Measurements from ENCODE around the gene NIM1K.
"Not testable (repeated sequence)": the region's sequence is repeated elsewhere in the genome, so short reads cannot be mapped to it uniquely, and the experiment has no call there.

The NIM1K gene

GRCh38 chr5:43197535-43197934, 5.5 kb downstream of the NIM1K start:
- TF ChIP-seq CTCF (IDR thresholded peaks at IDR 0.05), result no peak
- DNase-seq, result no peak
- no peaks in the 10 kb centered on the region for H3K9me3 ChIP-seq
- intact Hi-C loops (cut with DNase I; ENCODE audit: low total_unique reads), result no loop called here
- no peak overlapping the region for H3K4me3 ChIP-seq
- peaks cover 0 to 16% (median 12%) of the 10 kb centered on the region in 4 donors for H3K4me1 ChIP-seq
- no peaks in the 10 kb centered on the region for H3K27me3 ChIP-seq
- H3K36me3 ChIP-seq, result no peaks in the 10 kb centered on the region
- no peak overlapping the region for H3K27ac ChIP-seq

- intact Hi-C loops (cut with DNase I; ENCODE audit: low total_unique reads); H3K4me3 ChIP-seq; H3K4me1 ChIP-seq; DNase-seq; H3K36me3 ChIP-seq; H3K27me3 ChIP-seq; H3K9me3 ChIP-seq; H3K27ac ChIP-seq: not testable (repeated sequence)
Measured at GRCh38 chr5:43201442-43201841, 9.4 kb downstream of the NIM1K start.

- H3K36me3 ChIP-seq, result no peaks in the 10 kb centered on the region
- no peak overlapping the region for H3K27ac ChIP-seq
- H3K9me3 ChIP-seq, result no peaks in the 10 kb centered on the region
- intact Hi-C loops (cut with DNase I; ENCODE audit: low total_unique reads), result no loop called here
- DNase-seq, result no peak
- H3K27me3 ChIP-seq, result no peaks in the 10 kb centered on the region
- H3K4me3 ChIP-seq, result no peak overlapping the region
- TF ChIP-seq CTCF (IDR thresholded peaks at IDR 0.05), result no peak
- no peaks in the 10 kb centered on the region for H3K4me1 ChIP-seq
Measured at GRCh38 chr5:43202380-43202779, 10.4 kb downstream of the NIM1K start.

- no peaks in the 10 kb centered on the region for H3K9me3 ChIP-seq
- no peak overlapping the region for H3K27ac ChIP-seq
- H3K27me3 ChIP-seq, result no peaks in the 10 kb centered on the region
- no peak for DNase-seq
- no peak overlapping the region for H3K4me3 ChIP-seq
- H3K36me3 ChIP-seq, result no peaks in the 10 kb centered on the region
- no peak for TF ChIP-seq CTCF (IDR thresholded peaks at IDR 0.05)
- H3K4me1 ChIP-seq, result no peaks in the 10 kb centered on the region
- intact Hi-C loops (cut with DNase I; ENCODE audit: low total_unique reads), result no loop called here
Measured at GRCh38 chr5:43203373-43203772, 11.3 kb downstream of the NIM1K start.

GRCh38 chr5:43204958-43205357, 12.9 kb downstream of the NIM1K start:
- no peak for TF ChIP-seq CTCF (IDR thresholded peaks at IDR 0.05)
- no peaks in the 10 kb centered on the region for H3K36me3 ChIP-seq
- no peak overlapping the region for H3K27ac ChIP-seq
- H3K27me3 ChIP-seq, result peaks cover 0 to 2% of the 10 kb centered on the region in 2 donors
- H3K4me3 ChIP-seq, result no peak overlapping the region
- no peaks in the 10 kb centered on the region for H3K4me1 ChIP-seq
- no peak for DNase-seq
- intact Hi-C loops (cut with DNase I; ENCODE audit: low total_unique reads), result no loop called here
- H3K9me3 ChIP-seq, result no peaks in the 10 kb centered on the region

GRCh38 chr5:43207601-43208000, 15.6 kb downstream of the NIM1K start:
- no peak overlapping the region for H3K27ac ChIP-seq
- H3K27me3 ChIP-seq, result peaks cover 0 to 4% of the 10 kb centered on the region in 2 donors
- no peak for DNase-seq
- no peaks in the 10 kb centered on the region for H3K4me1 ChIP-seq
- TF ChIP-seq CTCF (IDR thresholded peaks at IDR 0.05), result no peak
- no peak overlapping the region for H3K4me3 ChIP-seq
- H3K9me3 ChIP-seq, result no peaks in the 10 kb centered on the region
- intact Hi-C loops (cut with DNase I; ENCODE audit: low total_unique reads), result no loop called here
- H3K36me3 ChIP-seq, result no peaks in the 10 kb centered on the region
